Activated T-cell treated with anti-CD3 and anti-CD28 coated beads, Interleukin-2, amount 50 U/mL, for 24 hours (primary cell): Measurements from ENCODE around the gene ARHGEF16.

ENCODE experiments used
- DNase-seq: peaks from one replicate; pipeline ENCODE4 v3.0.0-alpha.2; 2020
- H3K27ac Mint-ChIP-seq: 2 replicates; pipeline ENCODE4 v1.8.0; 2020; ENCODE audit warnings: mild to moderate bottlenecking, mixed read lengths
- H3K27me3 Mint-ChIP-seq: 2 replicates; pipeline ENCODE4 v1.8.0; 2020; ENCODE audit warnings: mixed read lengths
- H3K36me3 Mint-ChIP-seq: 2 replicates; pipeline ENCODE4 v1.8.0; 2020; ENCODE audit warnings: low read depth, mixed read lengths
- H3K4me1 Mint-ChIP-seq: 2 replicates; pipeline ENCODE4 v1.8.0; 2020; ENCODE audit warnings: low read depth, mixed read lengths
- H3K4me3 Mint-ChIP-seq: 2 replicates; pipeline ENCODE4 v1.8.0; 2020; ENCODE audit warnings: mild to moderate bottlenecking, moderate library complexity, mixed read lengths
- H3K9me3 Mint-ChIP-seq: 2 replicates; pipeline ENCODE4 v1.8.0; 2020; ENCODE audit warnings: mixed read lengths

ARHGEF16 gene

GRCh38 chr1:3429320-3429719, 25.1 kb upstream of the ARHGEF16 start:
- H3K4me3 Mint-ChIP-seq: no peak overlapping the region
- H3K27ac Mint-ChIP-seq: no peak overlapping the region
- H3K27me3 Mint-ChIP-seq: peaks cover under 1% of the 10 kb centered on the region
- DNase-seq: no peak
- no peaks in the 10 kb centered on the region for H3K4me1 Mint-ChIP-seq
- no peaks in the 10 kb centered on the region for H3K36me3 Mint-ChIP-seq
- H3K9me3 Mint-ChIP-seq: no peaks in the 10 kb centered on the region

GRCh38 chr1:3429766-3430165, 24.7 kb upstream of the ARHGEF16 start:
- H3K36me3 Mint-ChIP-seq: no peaks in the 10 kb centered on the region
- H3K27me3 Mint-ChIP-seq: no peaks in the 10 kb centered on the region
- no peak overlapping the region for H3K4me3 Mint-ChIP-seq
- H3K27ac Mint-ChIP-seq: no peak overlapping the region
- no peaks in the 10 kb centered on the region for H3K9me3 Mint-ChIP-seq
- DNase-seq: no peak
- no peaks in the 10 kb centered on the region for H3K4me1 Mint-ChIP-seq

GRCh38 chr1:3430406-3430805, 24.1 kb upstream of the ARHGEF16 start:
- no peak overlapping the region for H3K4me3 Mint-ChIP-seq
- H3K9me3 Mint-ChIP-seq: no peaks in the 10 kb centered on the region
- no peaks in the 10 kb centered on the region for H3K27me3 Mint-ChIP-seq
- H3K36me3 Mint-ChIP-seq: no peaks in the 10 kb centered on the region
- H3K27ac Mint-ChIP-seq: no peak overlapping the region
- H3K4me1 Mint-ChIP-seq: no peaks in the 10 kb centered on the region
- no peak for DNase-seq

GRCh38 chr1:3430820-3431219, 23.6 kb upstream of the ARHGEF16 start:
- Mint-ChIP-seq H3K9me3 (no peaks in the 10 kb centered on the region), H3K4me1 (no peaks in the 10 kb centered on the region), H3K4me3 (no peak overlapping the region), H3K36me3 (no peaks in the 10 kb centered on the region), H3K27me3 (no peaks in the 10 kb centered on the region), H3K27ac (no peak overlapping the region)
- DNase-seq: no peak

- Mint-ChIP-seq H3K27ac (no peak overlapping the region), H3K36me3 (no peaks in the 10 kb centered on the region), H3K4me1 (no peaks in the 10 kb centered on the region), H3K9me3 (no peaks in the 10 kb centered on the region), H3K27me3 (no peaks in the 10 kb centered on the region), H3K4me3 (no peak overlapping the region)
- no peak for DNase-seq
These were observed 23.2 kb upstream of the ARHGEF16 start for GRCh38 chr1:3431266-3431665.

- Mint-ChIP-seq H3K27me3 (no peaks in the 10 kb centered on the region), H3K4me3 (no peak overlapping the region), H3K27ac (no peak overlapping the region), H3K9me3 (no peaks in the 10 kb centered on the region), H3K4me1 (no peaks in the 10 kb centered on the region), H3K36me3 (no peaks in the 10 kb centered on the region)
- DNase-seq: no peak
These were observed 22.8 kb upstream of the ARHGEF16 start for GRCh38 chr1:3431686-3432085.

GRCh38 chr1:3432306-3432705, 22.2 kb upstream of the ARHGEF16 start:
- no peaks in the 10 kb centered on the region for H3K36me3 Mint-ChIP-seq
- no peaks in the 10 kb centered on the region for H3K27me3 Mint-ChIP-seq
- H3K9me3 Mint-ChIP-seq: no peaks in the 10 kb centered on the region
- DNase-seq: no peak
- H3K27ac Mint-ChIP-seq: no peak overlapping the region
- no peaks in the 10 kb centered on the region for H3K4me1 Mint-ChIP-seq
- H3K4me3 Mint-ChIP-seq: no peak overlapping the region

- Mint-ChIP-seq H3K27ac (no peak overlapping the region), H3K27me3 (no peaks in the 10 kb centered on the region), H3K9me3 (no peaks in the 10 kb centered on the region), H3K36me3 (no peaks in the 10 kb centered on the region), H3K4me1 (no peaks in the 10 kb centered on the region), H3K4me3 (no peak overlapping the region)
- DNase-seq: no peak
These were observed 21.4 kb upstream of the ARHGEF16 start for GRCh38 chr1:3433076-3433475.

- H3K27ac Mint-ChIP-seq: no peak overlapping the region
- no peaks in the 10 kb centered on the region for H3K27me3 Mint-ChIP-seq
- no peaks in the 10 kb centered on the region for H3K36me3 Mint-ChIP-seq
- H3K4me1 Mint-ChIP-seq: no peaks in the 10 kb centered on the region
- no peak overlapping the region for H3K4me3 Mint-ChIP-seq
- H3K9me3 Mint-ChIP-seq: no peaks in the 10 kb centered on the region
- no peak for DNase-seq
These were observed 20.7 kb upstream of the ARHGEF16 start for GRCh38 chr1:3433596-3434320.

- Mint-ChIP-seq H3K9me3 (no peaks in the 10 kb centered on the region), H3K27me3 (no peaks in the 10 kb centered on the region)
These were observed 19.9 kb upstream of the ARHGEF16 start for GRCh38 chr1:3434406-3435110.

GRCh38 chr1:3435666-3436065, 18.8 kb upstream of the ARHGEF16 start:
- Mint-ChIP-seq H3K27ac (no peak overlapping the region), H3K9me3 (no peaks in the 10 kb centered on the region), H3K4me1 (no peaks in the 10 kb centered on the region), H3K4me3 (no peak overlapping the region), H3K36me3 (no peaks in the 10 kb centered on the region), H3K27me3 (peaks cover 3% of the 10 kb centered on the region)
- no peak for DNase-seq

More at GRCh38 chr1:3434406-3435110, 19.9 kb upstream of the ARHGEF16 start:
- Mint-ChIP-seq H3K36me3 (no peaks in the 10 kb centered on the region), H3K4me1 (no peaks in the 10 kb centered on the region), H3K4me3 (no peak overlapping the region), H3K27ac (no peak overlapping the region)
- DNase-seq: no peak

- no peaks in the 10 kb centered on the region for H3K9me3 Mint-ChIP-seq
- no peak overlapping the region for H3K27ac Mint-ChIP-seq
- peaks cover 7% of the 10 kb centered on the region for H3K27me3 Mint-ChIP-seq
- DNase-seq: no peak
- H3K4me1 Mint-ChIP-seq: no peaks in the 10 kb centered on the region
- no peaks in the 10 kb centered on the region for H3K36me3 Mint-ChIP-seq
- no peak overlapping the region for H3K4me3 Mint-ChIP-seq
These were observed 18.0 kb upstream of the ARHGEF16 start for GRCh38 chr1:3436451-3436850.

- DNase-seq: no peak
- H3K27ac Mint-ChIP-seq: no peak overlapping the region
These were observed 17.6 kb upstream of the ARHGEF16 start for GRCh38 chr1:3436901-3437300.

GRCh38 chr1:3438661-3439180, 15.7 kb upstream of the ARHGEF16 start:
- Mint-ChIP-seq H3K27ac (no peak overlapping the region), H3K4me3 (no peak overlapping the region), H3K4me1 (no peaks in the 10 kb centered on the region), H3K27me3 (peaks cover 18% of the 10 kb centered on the region), H3K9me3 (no peaks in the 10 kb centered on the region), H3K36me3 (no peaks in the 10 kb centered on the region)
- DNase-seq: no peak

More at GRCh38 chr1:3436901-3437300, 17.6 kb upstream of the ARHGEF16 start:
- H3K4me3 Mint-ChIP-seq: no peak overlapping the region
- H3K4me1 Mint-ChIP-seq: no peaks in the 10 kb centered on the region
- H3K9me3 Mint-ChIP-seq: no peaks in the 10 kb centered on the region
- H3K27me3 Mint-ChIP-seq: peaks cover 9% of the 10 kb centered on the region
- no peaks in the 10 kb centered on the region for H3K36me3 Mint-ChIP-seq
